C4-2B (cell line): Measurements from ENCODE around the gene PCDHA12.

ENCODE experiments used
- ZFX ChIP-seq: fragments of 450-650 bp; IDR thresholded peaks from 2 replicates; pipeline ENCODE4 v1.6.1; 2017
- TF ChIP-seq, protein P1 (sequence below): fragments of 450-650 bp; conservative IDR thresholded peaks from 2 replicates; pipeline ENCODE4 v1.5.1; 2017; ENCODE audit warnings: mild to moderate bottlenecking

DNA sequence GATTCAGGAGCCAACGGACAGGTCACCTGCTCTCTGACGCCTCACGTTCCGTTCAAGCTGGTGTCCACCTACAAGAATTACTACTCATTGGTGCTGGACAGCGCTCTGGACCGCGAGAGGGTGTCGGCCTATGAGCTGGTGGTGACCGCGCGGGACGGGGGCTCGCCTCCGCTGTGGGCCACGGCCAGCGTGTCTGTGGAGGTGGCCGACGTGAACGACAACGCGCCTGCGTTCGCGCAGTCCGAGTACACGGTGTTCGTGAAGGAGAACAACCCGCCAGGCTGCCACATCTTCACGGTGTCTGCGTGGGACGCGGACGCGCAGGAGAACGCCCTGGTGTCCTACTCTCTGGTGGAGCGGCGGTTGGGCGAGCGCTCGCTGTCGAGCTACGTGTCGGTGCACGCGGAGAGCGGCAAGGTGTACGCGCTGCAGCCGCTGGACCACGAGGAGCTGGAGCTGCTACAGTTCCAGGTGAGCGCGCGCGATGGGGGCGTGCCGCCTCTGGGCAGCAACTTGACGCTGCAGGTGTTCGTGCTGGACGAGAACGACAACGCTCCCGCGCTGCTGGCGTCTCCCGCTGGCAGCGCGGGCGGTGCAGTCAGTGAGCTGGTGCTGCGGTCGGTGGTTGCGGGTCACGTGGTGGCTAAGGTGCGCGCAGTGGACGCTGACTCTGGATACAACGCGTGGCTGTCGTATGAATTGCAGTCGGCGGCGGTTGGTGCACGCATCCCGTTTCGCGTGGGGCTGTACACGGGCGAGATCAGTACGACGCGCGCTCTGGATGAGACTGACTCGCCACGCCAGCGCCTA is 17.7 kb upstream of the PCDHA12 start:
- TF ChIP-seq, protein P1, sequence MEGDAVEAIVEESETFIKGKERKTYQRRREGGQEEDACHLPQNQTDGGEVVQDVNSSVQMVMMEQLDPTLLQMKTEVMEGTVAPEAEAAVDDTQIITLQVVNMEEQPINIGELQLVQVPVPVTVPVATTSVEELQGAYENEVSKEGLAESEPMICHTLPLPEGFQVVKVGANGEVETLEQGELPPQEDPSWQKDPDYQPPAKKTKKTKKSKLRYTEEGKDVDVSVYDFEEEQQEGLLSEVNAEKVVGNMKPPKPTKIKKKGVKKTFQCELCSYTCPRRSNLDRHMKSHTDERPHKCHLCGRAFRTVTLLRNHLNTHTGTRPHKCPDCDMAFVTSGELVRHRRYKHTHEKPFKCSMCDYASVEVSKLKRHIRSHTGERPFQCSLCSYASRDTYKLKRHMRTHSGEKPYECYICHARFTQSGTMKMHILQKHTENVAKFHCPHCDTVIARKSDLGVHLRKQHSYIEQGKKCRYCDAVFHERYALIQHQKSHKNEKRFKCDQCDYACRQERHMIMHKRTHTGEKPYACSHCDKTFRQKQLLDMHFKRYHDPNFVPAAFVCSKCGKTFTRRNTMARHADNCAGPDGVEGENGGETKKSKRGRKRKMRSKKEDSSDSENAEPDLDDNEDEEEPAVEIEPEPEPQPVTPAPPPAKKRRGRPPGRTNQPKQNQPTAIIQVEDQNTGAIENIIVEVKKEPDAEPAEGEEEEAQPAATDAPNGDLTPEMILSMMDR = no peak
- TF ChIP-seq ZFX = no peak
